Measurements from ENCODE around the gene TAF10. TPM values are rescaled to one million over a fixed set of nuclear protein-coding genes. Genes with fewer than 3 reads are reported as not detected.
A peak's percentile ranks its signal among the peaks of the same experiment; 100 is the strongest.

Gene TAF10
- total RNA-seq, 4 donors from 2014 or later = 55.9 to 90.8 (median 74.5) TPM

DNA sequence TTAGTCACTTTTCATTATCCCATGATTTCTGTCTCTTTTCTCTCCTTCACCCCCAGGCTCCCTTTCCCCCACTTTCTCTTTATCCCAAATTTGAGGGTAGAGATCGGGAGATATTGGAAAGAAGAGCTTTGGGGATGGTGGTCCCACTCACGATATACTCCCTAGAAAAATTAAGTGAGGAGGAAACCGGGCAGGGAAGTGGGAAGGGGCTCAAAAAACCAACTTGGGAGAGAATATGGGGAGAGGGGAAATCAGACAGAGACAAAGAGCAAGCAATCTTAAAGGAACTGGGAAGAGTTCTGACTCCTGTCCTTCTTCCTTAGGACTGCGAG lies 44.5 kb upstream of the TAF10 start:
- H3K4me3 ChIP-seq = no peak overlapping the region
- TF ChIP-seq, protein P1, sequence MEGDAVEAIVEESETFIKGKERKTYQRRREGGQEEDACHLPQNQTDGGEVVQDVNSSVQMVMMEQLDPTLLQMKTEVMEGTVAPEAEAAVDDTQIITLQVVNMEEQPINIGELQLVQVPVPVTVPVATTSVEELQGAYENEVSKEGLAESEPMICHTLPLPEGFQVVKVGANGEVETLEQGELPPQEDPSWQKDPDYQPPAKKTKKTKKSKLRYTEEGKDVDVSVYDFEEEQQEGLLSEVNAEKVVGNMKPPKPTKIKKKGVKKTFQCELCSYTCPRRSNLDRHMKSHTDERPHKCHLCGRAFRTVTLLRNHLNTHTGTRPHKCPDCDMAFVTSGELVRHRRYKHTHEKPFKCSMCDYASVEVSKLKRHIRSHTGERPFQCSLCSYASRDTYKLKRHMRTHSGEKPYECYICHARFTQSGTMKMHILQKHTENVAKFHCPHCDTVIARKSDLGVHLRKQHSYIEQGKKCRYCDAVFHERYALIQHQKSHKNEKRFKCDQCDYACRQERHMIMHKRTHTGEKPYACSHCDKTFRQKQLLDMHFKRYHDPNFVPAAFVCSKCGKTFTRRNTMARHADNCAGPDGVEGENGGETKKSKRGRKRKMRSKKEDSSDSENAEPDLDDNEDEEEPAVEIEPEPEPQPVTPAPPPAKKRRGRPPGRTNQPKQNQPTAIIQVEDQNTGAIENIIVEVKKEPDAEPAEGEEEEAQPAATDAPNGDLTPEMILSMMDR (IDR thresholded peaks at IDR 0.05) = no peak
- no peak for TF ChIP-seq POLR2A (IDR thresholded peaks at IDR 0.05)

DNA sequence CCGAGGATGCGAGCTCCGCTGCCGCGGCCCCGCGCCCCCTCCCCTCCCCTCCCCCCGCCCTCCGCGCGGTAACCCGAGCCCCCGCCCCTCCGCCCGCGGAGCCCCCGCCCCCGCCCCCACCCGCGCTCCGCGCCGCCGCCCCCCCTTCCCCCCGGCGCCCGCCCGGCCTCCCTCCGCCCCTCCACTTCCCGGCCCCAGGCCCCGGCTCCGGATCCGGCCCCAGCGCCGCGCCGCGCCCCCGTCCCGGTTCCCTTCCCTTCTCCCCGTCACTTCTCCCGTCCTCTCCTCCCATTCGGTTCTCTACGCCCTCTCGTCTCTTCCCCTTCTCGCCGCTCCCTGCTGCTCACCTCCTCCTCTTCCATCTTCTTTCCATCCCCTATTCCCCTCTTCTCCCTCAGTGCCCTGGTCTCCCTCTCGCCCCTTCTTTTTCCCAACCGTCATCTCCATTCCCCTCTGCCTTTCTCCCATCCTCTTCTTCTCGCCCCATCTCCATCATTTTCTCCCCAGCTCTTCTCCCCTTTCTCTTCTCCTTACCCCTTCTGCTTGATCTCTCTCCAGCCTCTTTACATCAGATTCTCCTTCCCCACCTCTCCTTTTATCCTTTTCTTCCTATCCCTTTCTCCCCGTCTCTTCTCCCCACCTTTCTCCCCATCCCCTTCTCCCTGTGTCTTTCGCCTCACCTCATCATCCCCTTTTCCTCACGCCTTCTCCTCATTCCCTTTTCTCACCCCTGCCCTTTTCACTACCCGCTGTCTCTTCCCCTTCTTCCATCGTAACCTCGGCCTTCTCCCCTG lies 44.0 kb upstream of the TAF10 start, which contains the start of gene DCHS1:
TSS of gene DCHS1 (minus strand) at position 20 of the 794 bp plus-strand sequence. CDS start 14,196 bp downstream, outside the sequence.
- H3K9me3 ChIP-seq = no peaks in the 10 kb centered on the region
- H3K4me1 ChIP-seq = peaks cover 0 to 3% (median 0%) of the 10 kb centered on the region in 4 donors
- no peak for DNase-seq
- no peaks in the 10 kb centered on the region for H3K36me3 ChIP-seq
- H3K4me3 ChIP-seq = peak within 1 kb of the TSS; percentile 29 to 61 (median 51)
- TF ChIP-seq POLR2A (IDR thresholded peaks at IDR 0.05) = no peak
- TF ChIP-seq, protein P1 (IDR thresholded peaks at IDR 0.05) = no peak
- H3K27ac ChIP-seq = peak within 1 kb of the TSS; percentile 50 to 76 (median 70)
- no peaks in the 10 kb centered on the region for H3K27me3 ChIP-seq

More for the DNA sequence above, 44.5 kb upstream of the TAF10 start:
- H3K36me3 ChIP-seq = no peaks in the 10 kb centered on the region
- H3K4me1 ChIP-seq = peaks cover 0 to 3% (median 0%) of the 10 kb centered on the region in 4 donors
- peak overlapping the region in 1 of 4 donors; percentile 76 for H3K27ac ChIP-seq
- no peaks in the 10 kb centered on the region for H3K27me3 ChIP-seq
- DNase-seq = no peak
- no peaks in the 10 kb centered on the region for H3K9me3 ChIP-seq

- peak overlapping the region; percentile 40 to 76 (median 70) for H3K27ac ChIP-seq
- H3K4me1 ChIP-seq = peaks cover 0 to 3% (median 0%) of the 10 kb centered on the region in 4 donors
- peak in 1 of 3 donors; percentile 51 for DNase-seq
- no peak for TF ChIP-seq POLR2A (IDR thresholded peaks at IDR 0.05)
- TF ChIP-seq, protein P1 (IDR thresholded peaks at IDR 0.05) = no peak
- H3K4me3 ChIP-seq = peak overlapping the region; percentile 29 to 61 (median 51)
- no peaks in the 10 kb centered on the region for H3K27me3 ChIP-seq
- no peaks in the 10 kb centered on the region for H3K36me3 ChIP-seq
- no peaks in the 10 kb centered on the region for H3K9me3 ChIP-seq
These were observed 43.2 kb upstream of the TAF10 start for GRCh38 chr11:6655020-6655789.

- TF ChIP-seq, protein P1 (IDR thresholded peaks at IDR 0.05) = no peak
- TF ChIP-seq POLR2A (IDR thresholded peaks at IDR 0.05) = no peak
- Histone ChIP-seq H3K9me3 (no peaks in the 10 kb centered on the region), H3K4me1 (peaks cover 0 to 3% (median 0%) of the 10 kb centered on the region in 4 donors), H3K27ac (peak overlapping the region; percentile 40 to 76 (median 70)), H3K4me3 (peak overlapping the region in 2 of 4 donors; percentile 48 to 54), H3K36me3 (no peaks in the 10 kb centered on the region), H3K27me3 (no peaks in the 10 kb centered on the region)
- no peak for DNase-seq
These were observed 42.4 kb upstream of the TAF10 start for GRCh38 chr11:6654281-6655019.

DNA sequence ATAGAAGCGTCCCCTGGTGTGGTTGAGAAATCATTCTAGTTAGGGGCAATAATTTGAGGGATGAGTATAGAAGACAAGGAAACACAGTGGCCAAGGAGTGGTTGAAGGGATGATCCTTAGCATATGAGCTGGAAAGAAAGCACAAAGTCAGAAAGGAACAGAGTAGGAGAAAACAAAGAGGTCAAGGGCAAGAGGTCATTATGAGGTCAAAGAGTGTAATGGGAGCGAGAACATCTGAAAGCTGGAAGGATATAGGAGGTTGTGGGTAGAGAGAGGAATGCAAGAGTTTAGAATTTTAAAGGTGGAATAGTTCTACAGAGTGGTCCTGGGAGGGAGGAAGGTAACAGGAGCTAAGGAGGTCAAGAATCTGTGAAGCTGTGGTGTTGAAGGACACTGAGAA lies 41.6 kb upstream of the TAF10 start:
- H3K27me3 ChIP-seq = no peaks in the 10 kb centered on the region
- TF ChIP-seq, protein P1 (IDR thresholded peaks at IDR 0.05) = no peak
- no peak for TF ChIP-seq POLR2A (IDR thresholded peaks at IDR 0.05)

More for the DNA sequence above, 41.6 kb upstream of the TAF10 start:
- DNase-seq = no peak
- no peaks in the 10 kb centered on the region for H3K36me3 ChIP-seq
- peaks cover 0 to 4% (median 1%) of the 10 kb centered on the region in 4 donors for H3K4me1 ChIP-seq
- no peak overlapping the region for H3K27ac ChIP-seq
- no peaks in the 10 kb centered on the region for H3K9me3 ChIP-seq
- H3K4me3 ChIP-seq = no peak overlapping the region
